Activated CD4-positive, alpha-beta T cell treated with anti-CD3 and anti-CD28 coated beads for 1 hour (primary cell): ENCODE results near the gene LAMB2.

Experiments used
- DNase-seq: peaks from one replicate; pipeline ENCODE4 v3.0.0-alpha.2; 2020

The LAMB2 gene

DNA sequence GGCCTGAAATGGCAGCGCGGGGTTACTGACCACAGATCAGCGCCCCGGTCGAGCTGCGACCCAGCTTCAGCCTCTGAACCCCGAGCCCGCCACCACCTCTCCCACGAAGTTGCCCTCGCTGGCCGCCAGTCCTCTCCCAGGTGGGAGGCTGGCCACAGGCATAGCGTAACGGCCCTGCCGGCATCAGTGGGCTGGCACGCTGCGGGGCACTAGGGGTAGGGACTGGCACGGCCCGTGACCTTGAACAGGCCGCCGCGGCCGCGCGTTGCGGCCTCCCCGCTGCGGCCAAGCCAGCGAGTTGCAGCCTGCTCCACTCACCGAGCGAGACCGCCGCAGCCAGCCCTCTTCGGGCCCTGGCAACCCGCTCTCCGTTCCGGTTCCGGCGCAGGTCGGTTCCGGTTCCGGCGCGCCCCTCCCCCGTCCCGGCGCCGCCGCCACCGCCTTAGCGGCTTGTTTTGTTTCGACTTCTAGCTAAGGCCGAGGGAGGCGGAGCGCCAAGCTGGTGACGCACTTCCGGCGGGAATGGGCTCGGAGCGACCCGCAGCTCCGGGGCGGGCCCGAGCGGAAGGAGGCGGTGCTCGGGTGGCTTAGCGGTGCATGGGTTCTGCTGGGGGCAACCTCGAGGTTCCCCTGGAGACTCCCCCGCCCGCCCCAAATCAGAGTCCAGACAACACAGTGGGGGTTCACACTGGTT, 12.3 kb downstream of the LAMB2 start, which contains the start of gene USP19:
Gene USP19 (minus strand): TSS at position 386 of the 694 bp plus-strand sequence. CDS start 1,678 bp downstream, outside the sequence.
- DNase-seq: peak; percentile 89

DNA sequence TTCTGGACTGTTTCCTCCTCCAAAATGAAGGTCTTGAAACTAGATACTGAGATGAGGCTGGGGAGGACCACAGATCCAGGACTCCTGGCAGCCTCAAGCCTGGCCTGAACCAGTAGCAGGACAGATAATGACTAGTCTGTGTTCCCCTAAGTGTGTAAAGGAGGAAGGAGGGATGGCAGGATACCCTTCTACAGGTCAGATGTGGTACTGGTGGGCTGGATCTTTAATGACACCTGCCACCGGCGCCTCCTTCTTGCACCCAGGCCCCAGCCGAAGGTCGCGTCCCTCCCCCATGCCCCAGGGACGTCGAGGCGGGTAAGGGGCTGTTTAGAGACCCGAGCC, 12.8 kb downstream of the LAMB2 start:
- DNase-seq: no peak

DNA sequence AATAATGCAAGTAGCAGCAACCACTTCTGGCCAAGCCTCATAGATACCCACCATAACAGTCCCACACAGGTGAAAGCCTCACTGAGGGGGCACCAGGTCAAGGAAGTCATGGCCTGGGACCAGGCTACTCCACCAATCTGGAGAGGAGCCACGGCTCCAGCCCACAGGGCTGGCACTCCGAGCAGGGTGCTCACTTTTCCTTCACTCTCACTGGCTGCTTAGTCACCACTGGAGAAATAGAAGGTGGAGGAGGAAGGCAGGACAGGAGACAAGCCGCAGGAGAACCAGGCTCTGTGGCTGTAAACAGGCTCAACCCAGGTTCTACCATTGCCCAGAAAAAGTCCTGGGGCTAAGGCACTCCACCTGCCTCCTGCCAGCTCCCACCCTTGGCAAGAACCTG, 13.4 kb downstream of the LAMB2 start:
- DNase-seq: no peak

DNA sequence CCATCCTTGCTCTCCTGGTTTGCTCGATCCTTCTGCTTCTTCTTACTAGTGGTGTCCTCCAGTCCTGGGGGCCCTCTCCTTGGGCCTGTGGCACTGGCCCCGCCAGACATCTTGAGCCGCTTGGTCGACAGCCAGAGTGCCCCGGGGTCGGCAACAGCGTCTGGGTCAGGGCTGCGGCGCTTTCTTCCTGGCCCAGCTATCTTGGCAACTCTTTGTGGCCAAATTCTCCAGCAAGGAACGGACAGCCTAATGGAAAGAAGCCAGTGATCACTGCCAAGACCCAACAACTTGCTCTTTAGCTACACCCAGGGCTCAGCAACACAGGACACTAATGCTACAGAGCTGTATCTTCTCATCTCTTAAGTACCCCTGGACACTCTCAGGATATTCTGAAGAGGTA, 13.8 kb downstream of the LAMB2 start:
- no peak for DNase-seq

DNA sequence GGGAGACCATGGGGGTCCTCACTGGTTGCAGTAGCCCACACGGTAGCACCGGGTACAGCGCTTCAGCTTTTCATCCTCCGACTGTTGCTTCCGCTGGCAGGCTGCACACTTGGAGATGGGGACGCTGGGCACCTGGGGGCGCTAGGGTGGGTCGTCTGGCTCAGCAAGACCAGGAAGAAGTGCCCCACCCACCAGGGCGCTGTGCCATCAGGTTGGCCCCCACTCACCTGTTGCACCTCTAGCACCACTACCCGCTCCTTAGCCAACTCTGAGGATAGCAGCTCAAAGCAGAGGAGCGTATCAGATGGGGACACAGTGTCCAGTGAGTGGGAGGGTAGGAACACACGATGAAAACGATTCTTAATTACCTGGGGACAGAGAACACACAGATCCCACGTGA, 20.6 kb downstream of the LAMB2 start:
- DNase-seq: no peak

DNA sequence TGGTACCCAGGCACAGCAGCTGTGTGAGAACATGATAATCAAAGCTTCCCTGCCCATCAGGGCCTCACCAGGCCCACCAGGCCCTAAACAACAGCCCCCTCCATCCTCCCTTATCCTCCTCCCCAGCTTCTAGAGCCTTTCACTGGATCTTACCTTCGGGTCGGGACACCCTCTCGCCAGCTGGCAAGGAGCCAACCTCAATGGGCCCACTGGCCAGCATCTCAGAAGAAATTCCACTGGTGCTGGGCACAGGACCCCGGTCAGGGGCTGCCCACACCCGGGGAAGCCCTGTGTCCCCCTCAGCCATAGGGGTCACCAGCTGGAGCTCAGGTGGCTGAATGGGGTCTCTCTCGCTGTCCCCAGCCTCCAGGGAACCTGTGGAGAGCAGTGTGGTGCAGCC, 21.5 kb downstream of the LAMB2 start:
- no peak for DNase-seq

DNA sequence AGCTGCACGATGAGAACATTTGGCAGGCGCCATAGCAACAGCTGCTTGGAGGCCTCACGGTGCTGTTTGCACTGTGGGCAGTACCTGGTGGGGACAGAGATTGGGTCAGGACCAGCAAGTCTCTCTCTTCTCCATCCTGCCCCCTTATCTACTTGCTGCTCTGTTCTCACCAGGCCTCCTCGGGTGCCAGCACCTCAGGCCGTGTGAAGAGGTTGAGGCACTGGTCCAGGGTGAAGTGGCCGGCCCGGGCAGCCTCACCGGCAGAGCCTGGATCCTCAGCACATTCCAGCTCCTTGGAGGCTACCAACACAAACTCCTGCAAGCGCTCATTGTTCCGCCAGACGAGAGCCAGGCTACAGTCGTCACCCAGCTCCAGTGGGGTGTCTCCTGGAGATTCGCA, 22.1 kb downstream of the LAMB2 start:
- no peak for DNase-seq

DNA sequence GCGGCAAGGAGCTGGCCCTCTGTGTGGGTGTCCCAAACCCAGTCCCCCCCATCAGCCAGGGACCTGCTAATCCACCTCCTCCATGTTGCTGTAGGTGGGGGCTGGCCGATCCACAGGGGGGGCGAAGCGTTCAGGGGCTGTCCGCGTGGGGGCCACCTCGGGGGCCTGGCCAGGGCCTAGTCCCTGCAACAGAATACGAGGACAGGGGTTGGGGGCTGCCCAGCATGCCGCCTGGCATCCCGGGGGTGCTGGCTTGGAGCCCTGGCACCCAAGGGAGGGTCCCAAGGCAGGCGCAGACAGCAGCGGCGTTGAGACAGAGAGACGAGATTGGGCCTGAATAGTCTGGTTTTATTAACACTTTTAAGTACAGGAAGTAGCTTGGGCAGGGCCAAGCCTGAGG, 24.5 kb downstream of the LAMB2 start:
- DNase-seq: no peak

DNA sequence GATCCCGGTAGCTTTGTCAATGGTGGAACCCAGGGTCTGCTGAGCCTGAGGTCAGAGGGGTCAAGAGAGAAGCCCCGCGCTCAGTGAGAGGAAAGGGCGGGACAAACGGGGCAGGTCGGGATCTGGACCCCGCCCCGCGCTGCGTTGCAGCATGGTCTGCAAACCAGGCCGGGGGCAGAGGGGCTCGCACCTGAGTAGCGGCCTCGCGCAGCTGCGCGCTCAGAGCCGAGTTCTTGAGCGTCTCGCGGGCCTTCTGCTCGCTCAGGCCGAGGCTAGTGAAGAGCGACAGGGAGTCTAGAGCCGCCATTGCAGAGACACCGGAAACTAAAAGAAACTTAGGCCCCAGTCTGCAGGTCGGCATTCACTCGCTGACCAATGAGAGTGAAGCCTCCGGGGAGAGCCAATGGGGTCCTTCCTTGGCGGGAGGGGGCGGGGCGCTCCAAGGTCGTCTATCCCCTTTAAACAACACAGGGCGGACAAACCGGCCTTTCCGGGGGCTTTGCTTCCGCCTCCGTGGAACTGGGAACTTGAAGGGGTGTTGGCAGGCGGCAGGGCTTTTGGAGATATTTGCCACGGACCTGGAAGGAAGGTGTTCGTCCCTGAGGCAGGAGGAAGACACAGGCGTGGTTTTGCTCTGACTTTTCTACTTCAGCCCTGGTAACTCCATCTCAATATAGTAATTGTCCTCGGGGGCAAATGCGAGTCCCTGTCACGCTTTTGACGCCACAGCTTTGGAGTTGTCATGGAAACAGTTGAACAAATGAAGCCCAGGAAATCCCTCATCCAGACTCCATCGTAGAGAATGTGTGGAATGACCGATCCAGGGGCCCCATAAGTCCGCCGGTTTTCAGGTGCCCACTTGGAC, 28.2 kb downstream of the LAMB2 start, which contains the start of gene QARS1:
Gene QARS1 (minus strand): TSS at position 331 of the 865 bp plus-strand sequence. CDS start 24 bp downstream, at position 307.
- DNase-seq: peak; percentile 78

DNA sequence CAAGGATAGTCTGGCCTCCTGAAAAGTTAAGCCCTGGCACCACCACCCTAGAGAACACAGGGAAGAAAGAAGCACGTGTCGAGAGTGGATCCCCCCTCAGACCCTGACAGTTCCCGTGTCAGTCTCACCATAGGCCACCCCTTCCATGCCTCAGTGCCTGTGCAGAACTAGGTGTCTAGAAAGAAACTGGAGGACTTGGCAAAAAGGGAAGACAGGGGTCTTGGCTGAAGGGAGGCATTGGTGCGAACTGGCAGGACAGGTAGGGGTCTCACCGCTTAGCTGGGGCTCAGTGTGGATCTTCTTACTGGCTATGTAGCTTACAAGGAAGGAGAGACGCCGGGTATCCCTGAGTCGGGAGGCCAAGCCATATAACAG, 28.8 kb downstream of the LAMB2 start:
- no peak for DNase-seq

DNA sequence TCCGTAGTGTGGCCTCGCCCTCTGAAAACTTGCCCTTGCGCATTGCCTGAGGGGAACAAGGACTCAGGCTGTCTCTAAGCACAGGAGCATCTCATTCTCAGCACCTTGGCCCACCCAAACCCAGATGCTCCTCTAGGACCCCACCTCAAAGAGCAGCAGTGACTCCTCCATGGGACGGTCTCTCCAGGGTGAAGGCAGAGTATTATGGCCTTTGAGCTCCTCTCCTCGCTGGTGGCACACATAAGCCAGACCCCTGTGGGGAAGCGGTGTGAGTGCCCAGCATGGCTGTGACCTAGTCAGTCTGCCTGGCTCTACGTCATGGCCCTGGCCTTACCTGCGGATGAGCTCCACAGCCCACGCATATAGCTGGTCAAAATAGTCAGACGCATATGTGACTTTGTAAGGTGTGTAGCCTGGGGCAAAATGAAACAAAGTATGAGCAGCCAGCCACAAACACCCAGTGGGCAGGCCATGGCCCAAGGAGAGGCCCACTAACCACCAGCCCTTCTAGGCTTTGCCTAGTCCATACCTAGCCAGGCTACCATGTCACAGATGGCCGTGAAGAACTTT, 32.7 kb downstream of the LAMB2 start:
- DNase-seq: no peak

DNA sequence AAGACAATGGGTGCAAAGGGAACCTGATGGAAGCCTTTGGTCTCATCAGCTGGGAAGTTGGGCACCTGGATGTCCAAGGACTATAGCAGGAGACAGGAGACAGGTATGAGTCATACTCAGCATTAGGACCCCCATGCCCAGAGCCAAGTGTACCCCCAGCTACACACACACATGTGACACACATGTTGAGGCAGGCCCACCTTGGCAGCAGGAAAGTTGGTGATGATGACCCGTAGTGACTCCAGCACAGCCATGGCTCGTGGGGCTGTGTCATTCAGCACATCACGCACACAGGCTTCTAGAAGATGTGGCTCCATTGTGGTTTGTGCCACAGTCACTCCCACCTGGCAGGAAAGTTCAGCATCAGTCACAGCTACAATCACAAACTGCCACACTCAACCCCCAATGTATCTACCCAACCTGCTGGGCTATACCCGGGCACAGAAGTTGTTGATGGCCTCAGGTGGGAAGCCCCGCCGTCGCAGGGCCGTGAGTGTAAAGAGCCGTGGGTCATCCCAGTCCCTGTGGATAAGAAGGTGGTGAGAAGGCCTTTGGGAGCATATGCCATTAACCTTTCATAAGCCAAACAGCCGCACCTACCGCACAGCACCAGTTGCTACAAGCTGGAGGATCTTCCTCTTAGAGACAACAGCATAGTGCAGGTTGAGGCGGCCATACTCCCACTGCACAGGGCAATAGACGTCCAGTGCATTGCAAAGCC, 33.8 kb downstream of the LAMB2 start:
- DNase-seq: no peak

DNA sequence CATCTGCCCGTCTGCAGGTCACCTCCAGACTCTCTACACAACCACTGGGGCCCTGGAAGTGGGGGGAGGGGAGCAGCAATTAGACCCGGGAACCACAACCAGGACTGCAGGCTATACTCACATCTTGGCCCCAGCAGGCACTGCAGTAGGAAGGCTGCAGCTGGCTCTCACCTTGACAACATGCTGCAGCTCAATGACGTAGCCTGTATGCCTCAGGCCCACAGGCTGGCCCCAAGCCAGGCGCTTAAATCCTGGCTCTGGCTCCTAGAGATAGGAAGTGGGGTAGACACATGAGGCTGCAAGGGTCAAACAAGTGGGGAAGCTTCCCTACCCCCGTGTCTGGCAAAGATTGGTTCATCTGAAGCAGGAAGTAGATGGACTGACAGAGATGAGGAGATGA, 34.4 kb downstream of the LAMB2 start:
- DNase-seq: no peak

DNA sequence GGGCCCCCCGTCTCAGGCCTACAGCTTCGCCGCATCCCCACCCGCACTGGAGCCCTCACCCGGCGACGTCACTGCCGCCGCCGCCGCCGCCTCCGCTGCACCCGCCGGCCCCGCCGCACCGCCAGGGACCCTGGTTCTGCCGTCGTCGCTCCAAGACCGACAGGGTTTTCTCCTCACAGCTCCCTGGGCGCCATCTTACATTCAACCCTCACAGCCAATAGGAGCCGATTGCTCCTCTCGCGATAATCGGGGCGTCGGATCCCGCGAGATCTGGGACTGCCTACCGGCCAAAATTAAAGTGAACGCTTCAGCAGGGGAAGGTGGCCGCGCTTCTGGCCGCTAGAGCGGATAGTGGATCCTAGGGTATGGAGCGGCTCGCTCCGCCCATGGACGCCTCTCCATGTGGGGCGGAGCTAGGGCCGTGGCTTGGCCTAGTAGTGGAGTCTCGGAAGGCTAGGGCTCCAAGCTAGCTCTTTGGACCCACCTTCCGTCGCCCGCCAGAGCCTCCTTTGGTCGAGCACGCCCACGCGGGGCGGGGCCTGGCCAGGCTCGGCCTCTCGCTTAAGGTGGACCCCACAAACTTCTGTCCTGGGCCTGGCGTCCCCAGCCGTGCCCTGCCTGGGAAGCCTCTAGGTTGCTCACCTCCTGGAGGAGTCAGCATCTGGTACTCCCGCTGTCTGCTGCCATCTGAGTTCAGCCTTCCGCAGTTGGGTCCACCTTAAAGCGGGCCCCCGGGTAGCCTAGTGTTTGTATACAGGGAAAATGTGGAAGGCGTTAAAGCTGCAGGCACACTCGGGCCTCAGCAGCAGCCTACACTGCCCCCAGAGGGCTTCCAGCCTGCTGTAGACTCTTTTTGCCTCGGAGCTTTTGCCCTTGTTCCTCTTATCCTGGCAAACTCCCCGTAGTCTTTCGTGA, 38.7 kb downstream of the LAMB2 start, which contains the start of gene QRICH1:
Gene QRICH1 (minus strand): TSS at position 219 of the 915 bp plus-strand sequence. CDS start 17,054 bp downstream, outside the sequence.
- peak; percentile 92 for DNase-seq

DNA sequence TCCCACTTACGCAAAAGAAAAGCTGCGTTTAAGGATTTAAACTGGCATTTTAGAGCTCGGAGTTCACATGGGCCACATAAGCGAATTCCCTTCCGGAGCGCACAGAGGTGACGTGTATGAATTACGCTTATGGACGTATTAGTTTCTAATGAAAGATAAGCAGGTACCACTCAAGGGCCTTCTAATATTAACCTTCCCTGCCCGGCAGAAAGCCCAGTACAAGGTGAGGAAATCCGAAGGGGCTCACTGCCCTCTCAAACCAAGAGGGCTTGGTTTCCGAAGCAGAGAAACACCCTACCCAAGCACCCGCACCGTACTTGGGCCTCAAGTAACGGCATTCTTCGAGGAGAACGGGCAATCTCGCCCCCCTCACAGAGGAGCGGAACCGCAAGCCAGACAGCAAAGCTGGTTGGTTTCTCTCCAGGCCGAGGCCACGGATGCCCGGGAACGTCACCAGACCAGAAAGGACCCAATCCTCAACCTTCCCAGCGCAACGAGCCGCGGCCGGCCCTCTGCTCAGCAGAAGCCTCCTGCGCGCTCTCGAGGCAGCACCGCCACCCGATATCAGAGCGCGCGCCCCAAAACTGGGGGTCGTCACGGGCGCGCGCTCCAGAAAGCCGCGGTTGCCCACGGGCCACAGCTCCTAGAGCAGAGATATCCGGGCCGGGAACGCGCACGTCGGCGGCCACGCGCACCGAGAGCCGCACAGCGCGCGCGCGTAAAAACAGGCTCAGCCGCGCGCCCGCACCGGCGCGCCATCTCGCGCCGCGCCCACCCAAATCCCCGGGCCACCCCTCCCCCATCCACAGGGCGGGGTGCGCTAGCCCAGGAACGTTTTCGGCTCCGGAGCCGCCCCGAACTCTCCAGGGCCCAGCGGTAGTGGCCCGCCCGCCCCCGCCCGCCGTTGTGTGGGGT, 39.7 kb downstream of the LAMB2 start:
- peak; percentile 68 for DNase-seq

DNA sequence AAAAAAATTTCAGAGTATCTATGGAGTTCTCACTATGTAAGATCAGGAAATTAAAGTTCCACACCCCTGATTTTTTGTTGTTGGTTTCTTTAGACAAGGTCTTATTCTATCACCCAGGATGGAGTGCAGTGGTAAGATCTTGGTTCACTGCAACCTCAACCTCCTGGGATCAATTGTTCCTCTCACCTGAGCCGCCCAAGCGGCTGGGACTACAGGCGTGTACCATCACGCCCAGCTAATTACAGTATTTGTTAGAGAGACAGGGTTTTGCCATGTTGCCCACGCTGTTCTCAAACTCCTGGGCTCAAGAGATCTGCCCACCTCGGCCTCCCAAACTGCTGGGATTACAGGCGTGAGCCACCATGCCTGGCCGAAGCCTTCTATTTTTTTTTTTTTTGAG, 51.4 kb downstream of the LAMB2 start:
- no peak for DNase-seq

DNA sequence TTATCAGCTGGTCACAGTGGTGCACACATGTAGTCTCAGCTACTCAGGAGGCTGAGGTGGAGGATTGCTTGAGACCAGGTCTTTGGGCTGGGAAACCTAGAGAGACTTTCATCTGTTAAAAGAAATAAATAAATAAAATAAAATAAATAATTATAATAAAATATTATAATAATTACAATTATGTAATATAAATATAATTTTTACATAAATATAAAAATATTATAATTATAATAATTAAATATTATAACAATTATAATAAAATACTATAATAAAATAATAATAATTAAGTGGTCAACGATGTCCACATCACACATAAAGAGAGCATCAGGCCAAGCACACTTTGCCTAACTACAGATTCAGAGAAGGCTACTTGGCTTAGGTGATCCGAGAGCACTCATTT, 53.6 kb downstream of the LAMB2 start:
- DNase-seq: no peak

DNA sequence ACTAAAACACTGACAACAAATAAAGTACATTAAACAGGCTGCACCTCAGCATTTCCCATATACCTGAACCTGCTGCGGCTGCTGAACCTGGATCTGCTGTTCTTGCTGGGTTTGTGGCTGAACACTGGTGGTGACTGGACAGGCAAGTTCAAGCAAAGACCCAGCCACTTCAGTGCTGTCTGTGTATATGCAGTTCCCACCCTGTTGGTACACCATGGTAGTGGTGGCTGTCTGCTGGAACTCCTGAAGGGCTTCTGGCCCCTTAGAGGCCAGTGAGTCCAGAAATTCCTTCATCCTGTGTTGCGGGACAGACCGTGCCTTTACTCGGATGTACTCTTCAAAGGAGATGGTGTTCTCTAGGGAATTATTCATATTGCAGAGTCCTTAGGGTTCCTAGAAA, 56.2 kb downstream of the LAMB2 start:
- DNase-seq: no peak

DNA sequence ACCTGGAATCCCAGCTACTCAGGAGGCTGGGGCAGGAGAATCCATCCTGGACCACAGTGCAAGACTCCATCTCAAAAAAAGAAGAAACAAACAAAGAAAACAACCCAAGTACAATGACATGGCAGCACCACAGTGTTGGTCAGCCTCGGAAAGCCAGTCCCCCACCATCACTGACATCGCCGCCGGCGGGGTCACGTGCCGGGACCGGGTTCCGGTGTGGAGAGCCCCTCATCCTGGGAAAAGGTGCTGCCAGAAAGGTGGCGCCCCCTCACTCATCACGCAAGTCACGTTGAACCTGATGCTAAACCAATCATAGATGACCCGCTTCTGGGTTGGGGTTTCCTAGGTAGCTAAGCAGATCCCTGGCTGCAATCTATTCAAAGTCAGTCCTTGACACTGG, 56.7 kb downstream of the LAMB2 start:
- DNase-seq: no peak
